GM21423 (cell line): ENCODE results near the gene RNPS1.
"Not testable (repeated sequence)": the region's sequence is repeated elsewhere in the genome, so short reads cannot be mapped to it uniquely, and the experiment has no call there.

Source experiments
- ATAC-seq: cut with Tn5 transposase; IDR thresholded peaks from one replicate; pipeline ENCODE4 v1.9.1; 2021; ENCODE audit warnings: mild to moderate bottlenecking, moderate library complexity; ENCODE audit not compliant: unreplicated experiment

The RNPS1 gene

GRCh38 chr16:2282866-2283555, 15.1 kb upstream of the RNPS1 start:
- ATAC-seq, result no peak

- no peak for ATAC-seq
Measured at GRCh38 chr16:2282262-2282661, 14.3 kb upstream of the RNPS1 start.

- no peak for ATAC-seq
Measured at GRCh38 chr16:2280981-2281542, 13.1 kb upstream of the RNPS1 start.

GRCh38 chr16:2280461-2280860, 12.5 kb upstream of the RNPS1 start:
- no peak for ATAC-seq

GRCh38 chr16:2278956-2279800, 11.3 kb upstream of the RNPS1 start:
- ATAC-seq, result no peak

- ATAC-seq, result no peak
Measured at GRCh38 chr16:2278272-2278608, 10.3 kb upstream of the RNPS1 start.

- ATAC-seq, result no peak
Measured at GRCh38 chr16:2277466-2278271, 9.7 kb upstream of the RNPS1 start.

GRCh38 chr16:2276368-2277195, 8.7 kb upstream of the RNPS1 start:
- no peak for ATAC-seq

- ATAC-seq, result no peak
Measured at GRCh38 chr16:2275476-2276367, 7.8 kb upstream of the RNPS1 start.

- ATAC-seq, result no peak
Measured at GRCh38 chr16:2273931-2274330, 6.0 kb upstream of the RNPS1 start.

GRCh38 chr16:2273484-2273883, 5.6 kb upstream of the RNPS1 start:
- ATAC-seq, result no peak

- no peak for ATAC-seq
Measured at GRCh38 chr16:2271848-2272461, 4.0 kb upstream of the RNPS1 start.

GRCh38 chr16:2270588-2271470, 2.9 kb upstream of the RNPS1 start:
- no peak for ATAC-seq

GRCh38 chr16:2270070-2270462, 2.1 kb upstream of the RNPS1 start:
- no peak for ATAC-seq

- peak; percentile 59 for ATAC-seq
Measured at GRCh38 chr16:2267505-2267912, 417 bp downstream of the RNPS1 start.

- not testable (repeated sequence) for ATAC-seq
Measured at GRCh38 chr16:2266887-2267286, 1.0 kb downstream of the RNPS1 start.

- not testable (repeated sequence) for ATAC-seq
Measured at GRCh38 chr16:2263026-2263425, 4.9 kb downstream of the RNPS1 start.

GRCh38 chr16:2260250-2260649, 7.7 kb downstream of the RNPS1 start:
- ATAC-seq, result no peak
